HEK293T (cell line): Measurements from ENCODE around the gene IL1RAPL1.

Experiments
- FOXM1 ChIP-seq: fragments of 450-650 bp; IDR thresholded peaks from 2 replicates; pipeline ENCODE4 v1.6.1; 2017; ENCODE audit warnings: mild to moderate bottlenecking, borderline replicate concordance
- LEF1 ChIP-seq: fragments of 450-650 bp; IDR thresholded peaks from 2 replicates; pipeline ENCODE4 v1.6.1; 2017; ENCODE audit warnings: mild to moderate bottlenecking, borderline replicate concordance
- NFRKB ChIP-seq: fragments of 450-650 bp; IDR thresholded peaks from 2 replicates; pipeline ENCODE4 v1.6.1; 2016; ENCODE audit warnings: mild to moderate bottlenecking, moderate library complexity

GRCh38 chrX:29826742-29827141 lies 1239.5 kb downstream of the IL1RAPL1 start:
- TF ChIP-seq LEF1, result no peak
- no peak for TF ChIP-seq FOXM1
- no peak for TF ChIP-seq NFRKB
